AG04449 (cell line): ENCODE results near the gene GALNTL6.

Experiments
- CTCF ChIA-PET: fragments of 350-600 bp; formaldehyde crosslinking; extraction: SDS; loops from one replicate; lab custom pipeline; 2021; ENCODE audit warnings: antibody characterized with exemption; lab: Yijun Ruan, JAX
- POLR2A ChIA-PET: fragments of 400-600, 350-600 bp; formaldehyde crosslinking; extraction: SDS; loops from one replicate; lab custom pipeline; 2020; ENCODE audit warnings: antibody characterized with exemption, inconsistent platforms; lab: Yijun Ruan, JAX
- DNase-seq: peaks from one replicate; pipeline ENCODE4 v3.0.0-alpha.2; 2010; ENCODE audit warnings: low read depth, low spot score
- H3K4me3 ChIP-seq: 2 replicates; pipeline ENCODE4 v1.5.1; 2011; ENCODE audit warnings: low read depth, mild to moderate bottlenecking, control low read depth, low read length
- TF ChIP-seq, protein P1 (sequence below): IDR thresholded peaks from one replicate; pipeline ENCODE4 v1.5.1; 2011; ENCODE audit warnings: mild to moderate bottlenecking, moderate library complexity, low read length, control low read depth, inconsistent platforms; ENCODE audit not compliant: insufficient read depth; ENCODE audit errors: missing control alignments

Gene GALNTL6

GRCh38 chr4:171981185-171981584 lies 168.0 kb downstream of the GALNTL6 start:
- CTCF ChIA-PET, result no interaction called here
- TF ChIP-seq, protein P1, sequence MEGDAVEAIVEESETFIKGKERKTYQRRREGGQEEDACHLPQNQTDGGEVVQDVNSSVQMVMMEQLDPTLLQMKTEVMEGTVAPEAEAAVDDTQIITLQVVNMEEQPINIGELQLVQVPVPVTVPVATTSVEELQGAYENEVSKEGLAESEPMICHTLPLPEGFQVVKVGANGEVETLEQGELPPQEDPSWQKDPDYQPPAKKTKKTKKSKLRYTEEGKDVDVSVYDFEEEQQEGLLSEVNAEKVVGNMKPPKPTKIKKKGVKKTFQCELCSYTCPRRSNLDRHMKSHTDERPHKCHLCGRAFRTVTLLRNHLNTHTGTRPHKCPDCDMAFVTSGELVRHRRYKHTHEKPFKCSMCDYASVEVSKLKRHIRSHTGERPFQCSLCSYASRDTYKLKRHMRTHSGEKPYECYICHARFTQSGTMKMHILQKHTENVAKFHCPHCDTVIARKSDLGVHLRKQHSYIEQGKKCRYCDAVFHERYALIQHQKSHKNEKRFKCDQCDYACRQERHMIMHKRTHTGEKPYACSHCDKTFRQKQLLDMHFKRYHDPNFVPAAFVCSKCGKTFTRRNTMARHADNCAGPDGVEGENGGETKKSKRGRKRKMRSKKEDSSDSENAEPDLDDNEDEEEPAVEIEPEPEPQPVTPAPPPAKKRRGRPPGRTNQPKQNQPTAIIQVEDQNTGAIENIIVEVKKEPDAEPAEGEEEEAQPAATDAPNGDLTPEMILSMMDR, result no peak
- H3K4me3 ChIP-seq, result no peak overlapping the region
- DNase-seq, result no peak
- POLR2A ChIA-PET, result no interaction called here

DNA sequence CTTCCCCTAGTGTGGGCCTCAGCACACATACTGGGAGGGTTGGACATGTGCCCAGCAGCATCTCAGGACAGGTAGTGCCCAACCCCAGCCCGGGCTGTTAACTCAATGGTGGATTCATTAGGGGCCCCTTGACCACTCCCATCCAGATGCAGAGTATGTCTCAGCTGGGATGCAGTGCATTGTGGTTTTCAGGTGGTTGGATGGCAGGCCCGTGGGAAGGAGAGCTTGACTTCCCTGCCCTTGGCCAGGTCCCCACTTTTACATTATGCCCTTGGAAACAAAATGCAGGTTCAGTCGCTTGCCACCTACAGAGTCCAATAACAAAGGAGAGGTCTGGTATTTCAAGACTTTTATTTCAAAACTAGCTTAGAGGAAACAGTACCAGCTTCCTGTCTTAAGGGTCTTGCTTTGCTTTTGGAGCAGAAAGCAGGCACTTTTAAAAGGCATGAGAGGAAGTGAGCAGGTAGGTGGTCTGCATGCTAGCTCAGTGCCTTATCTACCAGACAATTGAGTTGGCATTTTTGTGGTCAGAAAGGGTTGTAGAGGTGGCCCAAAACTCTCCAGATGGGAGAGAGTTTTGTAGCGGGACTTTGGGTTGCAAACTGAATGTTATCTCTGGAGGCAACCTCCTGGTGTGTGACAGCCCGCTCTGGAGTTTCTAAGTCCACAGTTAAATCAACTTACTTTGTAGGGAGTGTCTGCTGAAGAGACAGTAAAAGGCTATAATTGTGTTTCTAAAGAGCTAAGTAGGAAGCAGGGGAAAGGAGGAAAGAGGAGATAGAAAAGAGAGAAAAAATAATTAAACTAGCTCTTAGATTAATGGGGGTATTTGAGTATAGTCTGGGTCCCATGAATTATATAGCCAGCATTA lies 171.0 kb downstream of the GALNTL6 start:
- no peak overlapping the region for H3K4me3 ChIP-seq
- TF ChIP-seq, protein P1, result no peak
- CTCF ChIA-PET, result no interaction called here
- POLR2A ChIA-PET, result no interaction called here
- DNase-seq, result no peak

GRCh38 chr4:171985129-171985528 lies 171.9 kb downstream of the GALNTL6 start:
- ChIA-PET CTCF (no interaction called here), POLR2A (no interaction called here)
- TF ChIP-seq, protein P1, result no peak
- no peak overlapping the region for H3K4me3 ChIP-seq
- DNase-seq, result no peak

DNA sequence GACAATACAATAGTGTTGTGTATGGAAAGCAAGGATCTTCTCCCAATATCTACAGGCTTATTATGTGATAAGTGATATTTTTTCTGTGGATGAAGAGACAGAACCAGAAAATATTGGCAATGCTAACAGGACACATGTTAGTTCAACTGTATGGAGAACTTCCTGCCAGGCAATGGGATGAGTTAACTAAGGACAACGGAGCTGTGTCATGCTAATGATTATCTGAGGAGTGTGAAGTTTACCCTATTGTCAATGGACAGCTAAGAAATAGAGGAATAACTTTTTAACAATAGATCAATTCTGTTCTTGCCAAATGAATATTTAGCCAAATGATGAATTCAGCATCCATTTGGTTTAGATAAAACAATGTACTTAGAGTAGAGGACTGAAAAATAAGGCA lies 180.0 kb downstream of the GALNTL6 start:
- H3K4me3 ChIP-seq, result no peak overlapping the region
- ChIA-PET CTCF (no interaction called here), POLR2A (no interaction called here)
- TF ChIP-seq, protein P1, result no peak
- no peak for DNase-seq

DNA sequence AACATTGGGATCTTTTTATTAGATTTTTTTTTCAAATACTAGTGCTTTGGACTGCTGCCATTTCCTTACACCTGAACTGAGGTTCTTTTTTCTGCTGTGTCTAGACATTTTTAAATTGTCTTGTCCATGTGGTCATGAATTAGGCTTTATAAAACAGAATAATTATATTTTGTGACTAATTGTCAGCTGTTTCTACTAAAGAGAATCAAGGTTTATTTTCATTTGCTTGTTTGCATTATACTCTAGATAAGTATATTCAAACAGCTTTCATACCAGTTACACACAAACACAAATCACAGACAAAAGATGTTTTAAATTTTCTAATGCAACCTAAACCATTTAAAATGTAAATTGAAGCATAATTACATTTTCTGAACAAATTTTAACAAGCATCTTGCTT lies 194.7 kb downstream of the GALNTL6 start:
- TF ChIP-seq, protein P1, result no peak
- ChIA-PET CTCF (no interaction called here), POLR2A (no interaction called here)
- H3K4me3 ChIP-seq, result no peak overlapping the region
- DNase-seq, result no peak

- H3K4me3 ChIP-seq, result no peak overlapping the region
- TF ChIP-seq, protein P1, result no peak
- no peak for DNase-seq
Observed at GRCh38 chr4:172009446-172010230, 196.4 kb downstream of the GALNTL6 start.

More at GRCh38 chr4:172009446-172010230, 196.4 kb downstream of the GALNTL6 start:
- ChIA-PET POLR2A (no interaction called here), CTCF (no interaction called here)
